C4-2B (cell line): ENCODE measurements around the gene SEZ6L.

Experiments used
- ZFX ChIP-seq: fragments of 450-650 bp; IDR thresholded peaks from 2 replicates; pipeline ENCODE4 v1.6.1; 2017
- TF ChIP-seq, protein P1 (sequence below): fragments of 450-650 bp; conservative IDR thresholded peaks from 2 replicates; pipeline ENCODE4 v1.5.1; 2017; ENCODE audit warnings: mild to moderate bottlenecking

DNA sequence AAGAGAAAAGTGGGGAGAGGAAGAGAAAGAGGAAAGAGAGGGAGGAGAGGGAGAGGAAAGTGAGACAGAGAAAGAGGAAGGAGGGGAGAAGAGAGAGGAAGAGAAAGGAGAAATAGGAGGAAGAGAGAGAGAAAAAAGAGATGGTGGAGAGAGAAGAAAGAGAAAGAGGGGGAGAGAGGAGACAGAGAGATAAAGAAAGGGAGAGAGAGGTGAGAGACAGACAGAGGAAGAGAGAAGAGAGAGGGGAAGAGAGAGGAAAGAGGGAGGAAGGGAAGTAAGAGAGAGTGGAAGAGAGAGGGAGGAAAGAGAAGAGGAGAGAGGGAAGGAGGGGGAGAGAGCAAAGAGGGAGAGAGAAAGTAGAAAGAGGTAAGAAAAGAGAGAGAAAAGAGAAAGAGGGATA lies 9.4 kb upstream of the SEZ6L start:
- TF ChIP-seq, protein P1, sequence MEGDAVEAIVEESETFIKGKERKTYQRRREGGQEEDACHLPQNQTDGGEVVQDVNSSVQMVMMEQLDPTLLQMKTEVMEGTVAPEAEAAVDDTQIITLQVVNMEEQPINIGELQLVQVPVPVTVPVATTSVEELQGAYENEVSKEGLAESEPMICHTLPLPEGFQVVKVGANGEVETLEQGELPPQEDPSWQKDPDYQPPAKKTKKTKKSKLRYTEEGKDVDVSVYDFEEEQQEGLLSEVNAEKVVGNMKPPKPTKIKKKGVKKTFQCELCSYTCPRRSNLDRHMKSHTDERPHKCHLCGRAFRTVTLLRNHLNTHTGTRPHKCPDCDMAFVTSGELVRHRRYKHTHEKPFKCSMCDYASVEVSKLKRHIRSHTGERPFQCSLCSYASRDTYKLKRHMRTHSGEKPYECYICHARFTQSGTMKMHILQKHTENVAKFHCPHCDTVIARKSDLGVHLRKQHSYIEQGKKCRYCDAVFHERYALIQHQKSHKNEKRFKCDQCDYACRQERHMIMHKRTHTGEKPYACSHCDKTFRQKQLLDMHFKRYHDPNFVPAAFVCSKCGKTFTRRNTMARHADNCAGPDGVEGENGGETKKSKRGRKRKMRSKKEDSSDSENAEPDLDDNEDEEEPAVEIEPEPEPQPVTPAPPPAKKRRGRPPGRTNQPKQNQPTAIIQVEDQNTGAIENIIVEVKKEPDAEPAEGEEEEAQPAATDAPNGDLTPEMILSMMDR, result no peak
- TF ChIP-seq ZFX, result no peak
